ENCODE measurements around the gene ATP6V0C. TPM values are rescaled to one million over a fixed set of nuclear protein-coding genes. Genes with fewer than 3 reads are reported as not detected.

Gene ATP6V0C
- total RNA-seq, 1 experiment from 2014 or later, result 67.4 TPM

- no TSS peak for BruUV-seq (replicated peaks)
- POLR2A ChIA-PET (ENCODE audit: unreplicated experiment), result no interaction called here
- no peak overlapping the region for H3K9ac ChIP-seq (ENCODE audit: low read length)
These were observed 32.8 kb upstream of the ATP6V0C start for GRCh38 chr16:2480948-2481347.

GRCh38 chr16:2481676-2482075 is 32.1 kb upstream of the ATP6V0C start:
- Histone ChIP-seq H3K36me3 (ENCODE audit: low read depth, low read length) (no peaks in the 10 kb centered on the region), H3K27me3 (ENCODE audit: low read length) (no peaks in the 10 kb centered on the region), H3K9ac (ENCODE audit: low read length) (no peak overlapping the region), H3F3A (ENCODE audit: low read length, unreplicated experiment) (no peaks in the 10 kb centered on the region), H3K4me2 (ENCODE audit: low read length) (no peak overlapping the region), H3K27ac (ENCODE audit: low read length) (no peak overlapping the region), H4K20me1 (ENCODE audit: low read length) (no peaks in the 10 kb centered on the region), H3K4me1 (ENCODE audit: insufficient read depth, low read length) (no peaks in the 10 kb centered on the region), H3K9me3 (ENCODE audit: low read length) (no peaks in the 10 kb centered on the region), H2AFZ (ENCODE audit: low read length) (no peak overlapping the region), H3K4me3 (ENCODE audit: low read length) (no peak overlapping the region), H3K9me2 (replicated peaks; ENCODE audit: low read length) (no peaks in the 10 kb centered on the region), H3K79me2 (ENCODE audit: low read length) (peaks cover 20% of the 10 kb centered on the region)
- TF ChIP-seq EZH2phosphoT487 (IDR thresholded peaks at IDR 0.05; ENCODE audit: borderline replicate concordance, low read length) (no peak), EZH2 (IDR thresholded peaks at IDR 0.05; ENCODE audit: low read length, unreplicated experiment) (no peak), CTCF (conservative IDR thresholded peaks at IDR 0.05; ENCODE audit: low read depth, low read length) (no peak)
- DNase-seq (no peak), ATAC-seq (no peak)
- BruUV-seq (replicated peaks), result no TSS peak
- POLR2A ChIA-PET (ENCODE audit: unreplicated experiment), result no interaction called here
- CTCF ChIA-PET, result no interaction called here
- intact Hi-C loops (cut with micrococcal nuclease), result no loop called here

More at GRCh38 chr16:2480948-2481347, 32.8 kb upstream of the ATP6V0C start:
- H4K20me1 ChIP-seq (ENCODE audit: low read length), result no peaks in the 10 kb centered on the region
- no peak for DNase-seq
- no peak for TF ChIP-seq CTCF (conservative IDR thresholded peaks at IDR 0.05; ENCODE audit: low read depth, low read length)
- TF ChIP-seq EZH2 (IDR thresholded peaks at IDR 0.05; ENCODE audit: low read length, unreplicated experiment), result no peak
- TF ChIP-seq EZH2phosphoT487 (IDR thresholded peaks at IDR 0.05; ENCODE audit: borderline replicate concordance, low read length), result no peak
- H2AFZ ChIP-seq (ENCODE audit: low read length), result no peak overlapping the region
- H3K4me1 ChIP-seq (ENCODE audit: insufficient read depth, low read length), result no peaks in the 10 kb centered on the region; the same call in 1 of the 2 replicates
- peaks cover 27% of the 10 kb centered on the region for H3K79me2 ChIP-seq (ENCODE audit: low read length)
- no peak overlapping the region for H3K27ac ChIP-seq (ENCODE audit: low read length)
- no peak overlapping the region for H3K4me3 ChIP-seq (ENCODE audit: low read length)
- ATAC-seq, result no peak
- H3K27me3 ChIP-seq (ENCODE audit: low read length), result no peaks in the 10 kb centered on the region
- no peak overlapping the region for H3K4me2 ChIP-seq (ENCODE audit: low read length)
- no peaks in the 10 kb centered on the region for H3F3A ChIP-seq (ENCODE audit: low read length, unreplicated experiment)
- no peaks in the 10 kb centered on the region for H3K36me3 ChIP-seq (ENCODE audit: low read depth, low read length)
- intact Hi-C loops (cut with micrococcal nuclease), result no loop called here
- no peaks in the 10 kb centered on the region for H3K9me3 ChIP-seq (ENCODE audit: low read length)
- CTCF ChIA-PET, result no interaction called here
- no peaks in the 10 kb centered on the region for H3K9me2 ChIP-seq (replicated peaks; ENCODE audit: low read length)

- Histone ChIP-seq H3K4me1 (ENCODE audit: insufficient read depth, low read length) (no peaks in the 10 kb centered on the region), H3K36me3 (ENCODE audit: low read depth, low read length) (no peaks in the 10 kb centered on the region), H4K20me1 (ENCODE audit: low read length) (no peaks in the 10 kb centered on the region), H3K27me3 (ENCODE audit: low read length) (no peaks in the 10 kb centered on the region), H3K9ac (ENCODE audit: low read length) (no peak overlapping the region), H3K27ac (ENCODE audit: low read length) (no peak overlapping the region), H3K4me3 (ENCODE audit: low read length) (no peak overlapping the region), H3F3A (ENCODE audit: low read length, unreplicated experiment) (no peaks in the 10 kb centered on the region), H3K79me2 (ENCODE audit: low read length) (peaks cover 14% of the 10 kb centered on the region), H3K4me2 (ENCODE audit: low read length) (no peak overlapping the region), H3K9me2 (replicated peaks; ENCODE audit: low read length) (no peaks in the 10 kb centered on the region), H3K9me3 (ENCODE audit: low read length) (no peaks in the 10 kb centered on the region), H2AFZ (ENCODE audit: low read length) (no peak overlapping the region)
- BruUV-seq (replicated peaks), result no TSS peak
- TF ChIP-seq CTCF (conservative IDR thresholded peaks at IDR 0.05; ENCODE audit: low read depth, low read length) (no peak), EZH2 (IDR thresholded peaks at IDR 0.05; ENCODE audit: low read length, unreplicated experiment) (no peak), EZH2phosphoT487 (IDR thresholded peaks at IDR 0.05; ENCODE audit: borderline replicate concordance, low read length) (no peak)
- ATAC-seq (no peak), DNase-seq (no peak)
- ChIA-PET POLR2A (ENCODE audit: unreplicated experiment) (no interaction called here), CTCF (no interaction called here)
- intact Hi-C loops (cut with micrococcal nuclease), result no loop called here
These were observed 31.5 kb upstream of the ATP6V0C start for GRCh38 chr16:2482249-2482648.

Measured in PC-3 (cell line).